ENCODE results near the gene FSD1L.

The FSD1L gene

GRCh38 chr9:105426657-105427056 lies 21.2 kb upstream of the FSD1L start:
- no peaks in the 10 kb centered on the region for H3K27me3 ChIP-seq (replicated peaks; ENCODE audit: control insufficient read depth, insufficient read depth, low read length)
- TF ChIP-seq, protein P1, sequence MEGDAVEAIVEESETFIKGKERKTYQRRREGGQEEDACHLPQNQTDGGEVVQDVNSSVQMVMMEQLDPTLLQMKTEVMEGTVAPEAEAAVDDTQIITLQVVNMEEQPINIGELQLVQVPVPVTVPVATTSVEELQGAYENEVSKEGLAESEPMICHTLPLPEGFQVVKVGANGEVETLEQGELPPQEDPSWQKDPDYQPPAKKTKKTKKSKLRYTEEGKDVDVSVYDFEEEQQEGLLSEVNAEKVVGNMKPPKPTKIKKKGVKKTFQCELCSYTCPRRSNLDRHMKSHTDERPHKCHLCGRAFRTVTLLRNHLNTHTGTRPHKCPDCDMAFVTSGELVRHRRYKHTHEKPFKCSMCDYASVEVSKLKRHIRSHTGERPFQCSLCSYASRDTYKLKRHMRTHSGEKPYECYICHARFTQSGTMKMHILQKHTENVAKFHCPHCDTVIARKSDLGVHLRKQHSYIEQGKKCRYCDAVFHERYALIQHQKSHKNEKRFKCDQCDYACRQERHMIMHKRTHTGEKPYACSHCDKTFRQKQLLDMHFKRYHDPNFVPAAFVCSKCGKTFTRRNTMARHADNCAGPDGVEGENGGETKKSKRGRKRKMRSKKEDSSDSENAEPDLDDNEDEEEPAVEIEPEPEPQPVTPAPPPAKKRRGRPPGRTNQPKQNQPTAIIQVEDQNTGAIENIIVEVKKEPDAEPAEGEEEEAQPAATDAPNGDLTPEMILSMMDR (IDR thresholded peaks at IDR 0.05; ENCODE audit: insufficient read depth, low read length, poor library complexity, severe bottlenecking) = no peak
- H3K36me3 ChIP-seq (ENCODE audit: control insufficient read depth, insufficient read depth, low read length) = no peaks in the 10 kb centered on the region
- H3K4me3 ChIP-seq (replicated peaks; ENCODE audit: low read depth, low read length) = no peak overlapping the region
- DNase-seq (ENCODE audit: extremely low read depth, insufficient read length) = no peak

GRCh38 chr9:105431424-105432246 lies 16.2 kb upstream of the FSD1L start:
- DNase-seq (ENCODE audit: extremely low read depth, insufficient read length) = no peak
- no peak overlapping the region for H3K4me3 ChIP-seq (replicated peaks; ENCODE audit: low read depth, low read length)
- H3K36me3 ChIP-seq (ENCODE audit: control insufficient read depth, insufficient read depth, low read length) = no peaks in the 10 kb centered on the region
- TF ChIP-seq, protein P1 (IDR thresholded peaks at IDR 0.05; ENCODE audit: insufficient read depth, low read length, poor library complexity, severe bottlenecking) = no peak
- H3K27me3 ChIP-seq (replicated peaks; ENCODE audit: control insufficient read depth, insufficient read depth, low read length) = no peaks in the 10 kb centered on the region

DNA sequence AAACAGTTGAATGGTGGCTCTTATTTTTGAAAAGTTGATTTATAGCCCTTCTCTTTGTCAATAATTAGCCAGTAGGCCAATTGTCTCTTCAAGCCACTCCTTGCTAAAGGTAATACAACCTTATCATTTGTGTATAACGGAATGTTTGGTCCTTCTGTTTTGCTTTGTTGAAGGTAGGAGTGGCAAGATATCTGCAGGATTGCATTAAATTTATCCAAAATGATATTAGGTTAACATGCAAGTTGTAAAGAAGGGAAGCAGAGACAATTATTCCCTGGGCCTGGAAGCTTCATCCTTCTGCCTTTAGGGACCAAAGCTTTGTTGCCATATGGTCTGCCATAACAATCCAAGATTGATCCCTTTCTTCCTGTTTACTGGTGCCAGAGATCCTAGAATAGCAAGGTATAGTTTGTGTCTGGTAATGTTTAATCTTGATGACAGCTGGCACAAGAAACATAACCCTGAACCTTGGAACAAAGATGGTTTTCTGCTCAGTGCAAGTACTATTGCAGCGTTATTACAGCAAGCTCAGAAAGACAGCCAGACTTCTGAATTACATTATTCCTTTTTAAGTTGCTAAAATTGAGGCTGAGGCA lies 15.5 kb upstream of the FSD1L start:
- TF ChIP-seq, protein P1 (IDR thresholded peaks at IDR 0.05; ENCODE audit: insufficient read depth, low read length, poor library complexity, severe bottlenecking) = no peak
- Histone ChIP-seq H3K27me3 (replicated peaks; ENCODE audit: control insufficient read depth, insufficient read depth, low read length) (no peaks in the 10 kb centered on the region), H3K36me3 (ENCODE audit: control insufficient read depth, insufficient read depth, low read length) (no peaks in the 10 kb centered on the region), H3K4me3 (replicated peaks; ENCODE audit: low read depth, low read length) (no peak overlapping the region)
- DNase-seq (ENCODE audit: extremely low read depth, insufficient read length) = no peak

- H3K27me3 ChIP-seq (replicated peaks; ENCODE audit: control insufficient read depth, insufficient read depth, low read length) = no peaks in the 10 kb centered on the region
- no peaks in the 10 kb centered on the region for H3K36me3 ChIP-seq (ENCODE audit: control insufficient read depth, insufficient read depth, low read length)
- TF ChIP-seq, protein P1 (IDR thresholded peaks at IDR 0.05; ENCODE audit: insufficient read depth, low read length, poor library complexity, severe bottlenecking) = no peak
- DNase-seq (ENCODE audit: extremely low read depth, insufficient read length) = no peak
- H3K4me3 ChIP-seq (replicated peaks; ENCODE audit: low read depth, low read length) = no peak overlapping the region
Measured at GRCh38 chr9:105435453-105435852, 12.4 kb upstream of the FSD1L start.

DNA sequence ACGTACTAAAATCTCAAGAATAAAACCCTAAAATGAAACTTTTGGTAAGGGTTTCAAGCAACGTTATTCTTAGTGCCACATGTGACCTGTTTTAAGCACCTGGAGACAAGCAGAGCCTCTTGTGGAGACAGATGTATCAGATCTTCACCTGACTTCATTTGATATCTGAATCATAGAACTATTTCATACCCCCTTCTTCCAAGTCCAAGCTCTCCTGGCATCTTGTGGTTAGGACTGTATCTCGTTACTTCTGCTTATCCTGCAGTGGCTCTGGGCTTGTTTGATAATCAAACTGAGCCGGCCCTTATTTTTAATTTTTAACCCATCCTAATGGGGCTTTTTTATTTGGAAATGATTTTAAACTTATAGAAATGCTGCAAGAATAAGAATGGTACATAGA lies 11.1 kb upstream of the FSD1L start:
- Histone ChIP-seq H3K27me3 (replicated peaks; ENCODE audit: control insufficient read depth, insufficient read depth, low read length) (no peaks in the 10 kb centered on the region), H3K4me3 (replicated peaks; ENCODE audit: low read depth, low read length) (no peak overlapping the region), H3K36me3 (ENCODE audit: control insufficient read depth, insufficient read depth, low read length) (no peaks in the 10 kb centered on the region)
- TF ChIP-seq, protein P1 (IDR thresholded peaks at IDR 0.05; ENCODE audit: insufficient read depth, low read length, poor library complexity, severe bottlenecking) = no peak
- DNase-seq (ENCODE audit: extremely low read depth, insufficient read length) = no peak
